Measurements from ENCODE around the gene CAPN10. TPM values are rescaled to one million over a fixed set of nuclear protein-coding genes. Genes with fewer than 3 reads are reported as not detected.
"Not testable (repeated sequence)": the region's sequence is repeated elsewhere in the genome, so short reads cannot be mapped to it uniquely, and the experiment has no call there.

The CAPN10 gene
- total and polyA plus RNA-seq, 2 donors (not counting 3 experiments of a cell fraction or from before 2014, with no cell fraction given): 25.2 to 39.9 TPM

- BruUV-seq (replicated peaks); H3K4me2 ChIP-seq (ENCODE audit: insufficient read depth, low read length); H3K9me3 ChIP-seq (replicated peaks; ENCODE audit: control insufficient read depth, insufficient read depth, low read length); H3K9ac ChIP-seq (replicated peaks; ENCODE audit: extremely low read depth, insufficient read depth, low read length); H3K36me3 ChIP-seq (ENCODE audit: control insufficient read depth in 2 of 2, extremely low read depth in 1 of 2, insufficient read depth in 2 of 2, low read length in 2 of 2); H4K20me1 ChIP-seq (replicated peaks; ENCODE audit: control insufficient read depth, extremely low read depth, insufficient read depth, low read length); POLR2A ChIA-PET; FAIRE-seq; H3K27ac ChIP-seq (ENCODE audit: insufficient read depth, low read depth, low read length); H3K4me3 ChIP-seq (replicated peaks in 1 of 3; ENCODE audit: insufficient read depth in 1 of 3, low read depth in 1 of 3, low read length in 3 of 3); DNase-seq (ENCODE audit: low read depth, low spot score); dilution Hi-C loops (cut with MboI; ENCODE audit: extremely low pct_ligation_motif_present, low sequenced_read_pairs); H2AFZ ChIP-seq (ENCODE audit: low read depth, low read length); H3K27me3 ChIP-seq (ENCODE audit: control insufficient read depth in 2 of 2, insufficient read depth in 2 of 2, low read length in 2 of 2); H3K79me2 ChIP-seq (ENCODE audit: control insufficient read depth, insufficient read depth, low read length); H3K9me1 ChIP-seq (replicated peaks; ENCODE audit: control insufficient read depth, extremely low read depth, insufficient read depth, low read length); H3K4me1 ChIP-seq (ENCODE audit: control insufficient read depth, extremely low read depth, insufficient read depth, low read length): not testable (repeated sequence)
- intact Hi-C loops (cut with micrococcal nuclease): loop anchor here (5.0 kb wide), 1 partner anchor 40 kb away; no protein-coding TSS in a partner anchor
- CTCF ChIA-PET: interaction anchor here (1.0 kb wide), 1 partner anchor 13 kb away, joined by 3 read pairs; no protein-coding TSS in a partner anchor
Observed at GRCh38 chr2:240616860-240617666, 30.5 kb downstream of the CAPN10 start.

GRCh38 chr2:240618776-240619175, 32.2 kb downstream of the CAPN10 start:
- H3K27ac ChIP-seq (ENCODE audit: insufficient read depth, low read depth, low read length): no peak overlapping the region
- no TSS peak for BruUV-seq (replicated peaks)
- H3K9ac ChIP-seq (replicated peaks; ENCODE audit: extremely low read depth, insufficient read depth, low read length): no peak overlapping the region
- DNase-seq (ENCODE audit: low read depth, low spot score) (no peak), FAIRE-seq (no peak)
- no peaks in the 10 kb centered on the region for H3K36me3 ChIP-seq (ENCODE audit: control insufficient read depth in 2 of 2, extremely low read depth in 1 of 2, insufficient read depth in 2 of 2, low read length in 2 of 2)
- H3K4me2 ChIP-seq (ENCODE audit: insufficient read depth, low read length): no peak overlapping the region
- H2AFZ ChIP-seq (ENCODE audit: low read depth, low read length): no peak overlapping the region
- H3K9me1 ChIP-seq (replicated peaks; ENCODE audit: control insufficient read depth, extremely low read depth, insufficient read depth, low read length): no peaks in the 10 kb centered on the region
- H4K20me1 ChIP-seq (replicated peaks; ENCODE audit: control insufficient read depth, extremely low read depth, insufficient read depth, low read length): no peaks in the 10 kb centered on the region
- no peaks in the 10 kb centered on the region for H3K27me3 ChIP-seq (ENCODE audit: control insufficient read depth in 2 of 2, insufficient read depth in 2 of 2, low read length in 2 of 2)
- dilution Hi-C loops (cut with MboI; ENCODE audit: extremely low pct_ligation_motif_present, low sequenced_read_pairs) (no loop called here), intact Hi-C loops (cut with micrococcal nuclease) (loop anchor here (5.0 kb wide), 1 partner anchor 39 kb away; no protein-coding TSS in a partner anchor)
- H3K9me3 ChIP-seq (replicated peaks; ENCODE audit: control insufficient read depth, insufficient read depth, low read length): no peaks in the 10 kb centered on the region
- CTCF ChIA-PET: interaction anchor here (1.0 kb wide), 1 partner anchor 9 kb away, joined by 3 read pairs; no protein-coding TSS in a partner anchor
- POLR2A ChIA-PET: no interaction called here
- no peaks in the 10 kb centered on the region for H3K79me2 ChIP-seq (ENCODE audit: control insufficient read depth, insufficient read depth, low read length)
- H3K4me1 ChIP-seq (ENCODE audit: control insufficient read depth, extremely low read depth, insufficient read depth, low read length): no peaks in the 10 kb centered on the region
- no peak for TF ChIP-seq POLR2AphosphoS5 (IDR thresholded peaks at IDR 0.05; ENCODE audit: insufficient read depth, low read depth, low read length)
- TF ChIP-seq MAX (IDR thresholded peaks at IDR 0.05; ENCODE audit: insufficient read depth, insufficient read length): no peak
- TF ChIP-seq MYC (IDR thresholded peaks at IDR 0.05; ENCODE audit: low read depth, low read length): no peak
- no peak for TF ChIP-seq GATA2 (IDR thresholded peaks at IDR 0.05; ENCODE audit: insufficient read depth, insufficient read length, low read depth, low read length)
- no peak for TF ChIP-seq EZH2 (IDR thresholded peaks at IDR 0.05; ENCODE audit: borderline replicate concordance, low read depth, low read length, severe bottlenecking)
- no peak for TF ChIP-seq POLR2A (IDR thresholded peaks at IDR 0.05; ENCODE audit: low read depth, low read length)
- no peak for TF ChIP-seq JUN (IDR thresholded peaks at IDR 0.05; ENCODE audit: borderline replicate concordance, insufficient read depth, insufficient read length, low read depth)
- no peak for TF ChIP-seq CTCF (IDR thresholded peaks at IDR 0.05; ENCODE audit: extremely low read depth in 1 of 2, insufficient read depth in 1 of 2, low read depth in 1 of 2, low read length in 2 of 2)
- no peak for TF ChIP-seq FOS (IDR thresholded peaks at IDR 0.05; ENCODE audit: borderline replicate concordance, insufficient read depth, low read length)
- no peak overlapping the region for H3K4me3 ChIP-seq (replicated peaks in 1 of 3; ENCODE audit: insufficient read depth in 1 of 3, low read depth in 1 of 3, low read length in 3 of 3)

Measured in endothelial cell of umbilical vein (primary cell).